Measurements from ENCODE around the gene ZNF329.

The ZNF329 gene

GRCh38 chr19:58118979-58119733, 31.4 kb downstream of the ZNF329 start:
- DNase-seq: no peak

GRCh38 chr19:58117841-58118575, 32.6 kb downstream of the ZNF329 start:
- no peak for DNase-seq

GRCh38 chr19:58108546-58108817, 42.1 kb downstream of the ZNF329 start:
- DNase-seq: no peak

GRCh38 chr19:58107778-58108545, 42.6 kb downstream of the ZNF329 start:
- DNase-seq: no peak

- no peak for DNase-seq
Measured at GRCh38 chr19:58098682-58098998, 51.9 kb downstream of the ZNF329 start.

GRCh38 chr19:58097781-58098681, 52.6 kb downstream of the ZNF329 start, which contains the start of gene ZSCAN18:
TSS of gene ZSCAN18 (minus strand) at chr19:58098231. CDS start at chr19:58090267, 7,964 bp downstream.
- peak; percentile 91 for DNase-seq

GRCh38 chr19:58097349-58097748, 53.2 kb downstream of the ZNF329 start:
- no peak for DNase-seq

GRCh38 chr19:58096884-58097283, 53.7 kb downstream of the ZNF329 start:
- DNase-seq: no peak

- DNase-seq: no peak
Measured at GRCh38 chr19:58095328-58095727, 55.3 kb downstream of the ZNF329 start.

GRCh38 chr19:58093071-58093470, 57.5 kb downstream of the ZNF329 start:
- no peak for DNase-seq

- DNase-seq: no peak
Measured at GRCh38 chr19:58091251-58091995, 59.2 kb downstream of the ZNF329 start.

GRCh38 chr19:58089846-58090245, 60.7 kb downstream of the ZNF329 start:
- no peak for DNase-seq

- no peak for DNase-seq
Measured at GRCh38 chr19:58088521-58089052, 62.0 kb downstream of the ZNF329 start.

- no peak for DNase-seq
Measured at GRCh38 chr19:58086825-58087710, 63.5 kb downstream of the ZNF329 start.

GRCh38 chr19:58085348-58085875, 65.2 kb downstream of the ZNF329 start:
- no peak for DNase-seq

GRCh38 chr19:58084596-58085347, 65.8 kb downstream of the ZNF329 start:
- DNase-seq: no peak

- DNase-seq: no peak
Measured at GRCh38 chr19:58083021-58083420, 67.6 kb downstream of the ZNF329 start.

- DNase-seq: no peak
Measured at GRCh38 chr19:58079792-58080191, 70.8 kb downstream of the ZNF329 start.
